ENCODE data around the gene SPATS2L.

The SPATS2L gene

GRCh38 chr2:200421270-200421669, 114.8 kb downstream of the SPATS2L start:
- no peak for DNase-seq

- DNase-seq: no peak
Observed at GRCh38 chr2:200422071-200422470, 115.6 kb downstream of the SPATS2L start.

GRCh38 chr2:200422532-200423261, 116.2 kb downstream of the SPATS2L start:
- DNase-seq: no peak

GRCh38 chr2:200423541-200423940, 117.0 kb downstream of the SPATS2L start:
- no peak for DNase-seq

- DNase-seq: no peak
Observed at GRCh38 chr2:200425026-200425821, 118.7 kb downstream of the SPATS2L start.

- no peak for DNase-seq
Observed at GRCh38 chr2:200426754-200427153, 120.3 kb downstream of the SPATS2L start.

- DNase-seq: no peak
Observed at GRCh38 chr2:200428961-200429665, 122.6 kb downstream of the SPATS2L start.

- no peak for DNase-seq
Observed at GRCh38 chr2:200430017-200430416, 123.5 kb downstream of the SPATS2L start.

GRCh38 chr2:200431996-200432705, 125.7 kb downstream of the SPATS2L start:
- no peak for DNase-seq

- DNase-seq: no peak
Observed at GRCh38 chr2:200435379-200435778, 128.9 kb downstream of the SPATS2L start.

- DNase-seq: no peak
Observed at GRCh38 chr2:200438251-200438650, 131.8 kb downstream of the SPATS2L start.

- no peak for DNase-seq
Observed at GRCh38 chr2:200438846-200439245, 132.4 kb downstream of the SPATS2L start.

GRCh38 chr2:200439981-200440380, 133.5 kb downstream of the SPATS2L start:
- DNase-seq: no peak

GRCh38 chr2:200442471-200442870, 136.0 kb downstream of the SPATS2L start:
- DNase-seq: no peak

GRCh38 chr2:200443376-200443775, 136.9 kb downstream of the SPATS2L start:
- no peak for DNase-seq

GRCh38 chr2:200443916-200444315, 137.4 kb downstream of the SPATS2L start:
- DNase-seq: no peak

GRCh38 chr2:200444530-200444929, 138.0 kb downstream of the SPATS2L start:
- DNase-seq: no peak

- DNase-seq: no peak
Observed at GRCh38 chr2:200445284-200445683, 138.8 kb downstream of the SPATS2L start.

GRCh38 chr2:200446612-200447011, 140.1 kb downstream of the SPATS2L start:
- no peak for DNase-seq

GRCh38 chr2:200447139-200447855, 140.8 kb downstream of the SPATS2L start:
- DNase-seq: no peak

- no peak for DNase-seq
Observed at GRCh38 chr2:200448455-200448854, 142.0 kb downstream of the SPATS2L start.

GRCh38 chr2:200449149-200449548, 142.7 kb downstream of the SPATS2L start:
- DNase-seq: no peak

All from KG1 (cell line).